ENCODE results near the gene OMA1. TPM values are rescaled to one million over a fixed set of nuclear protein-coding genes. Genes with fewer than 3 reads are reported as not detected.
"Not testable (repeated sequence)": the region's sequence is repeated elsewhere in the genome, so short reads cannot be mapped to it uniquely, and the experiment has no call there.

OMA1 gene
- total and polyA plus RNA-seq, 12 donors, result 16.2 to 44.9 (median 32.3) TPM

DNA sequence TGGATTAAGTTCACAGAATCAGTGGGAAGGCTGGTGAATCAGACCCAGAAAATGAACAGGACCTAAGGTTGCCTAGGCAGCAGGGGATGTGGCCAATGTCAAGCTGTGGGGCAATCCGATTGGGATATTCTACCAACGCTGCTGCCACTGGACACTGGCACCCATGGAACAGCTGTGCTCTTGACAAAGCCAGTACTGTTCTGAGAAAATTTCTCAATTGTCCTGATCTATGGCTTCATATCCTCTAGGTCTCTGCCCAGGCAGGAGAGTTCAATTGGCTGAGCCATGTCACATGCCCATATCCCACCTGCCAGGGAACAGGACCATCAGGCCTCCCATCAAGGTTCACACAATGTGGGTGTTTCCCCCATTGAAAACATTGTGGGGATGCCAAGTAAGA, 24.3 kb upstream of the OMA1 start:
- WGBS, 4 donors, result 73 to 87% (median 82%) methylated on average over 2 of the region's 2 CpGs
- intact Hi-C loops (cut with DNase I), result no loop called here
- Histone ChIP-seq H3K36me3 (replicated peaks in 1 of 2) (no peaks in the 10 kb centered on the region), H3K27me3 (peaks cover 18% of the 10 kb centered on the region), H3K4me1 (replicated peaks in 1 of 2) (no peaks in the 10 kb centered on the region), H3K4me3 (no peak overlapping the region), H3K9me3 (replicated peaks in 1 of 3) (no peaks in the 10 kb centered on the region), H3K27ac (no peak overlapping the region)
- TF ChIP-seq, protein P1, sequence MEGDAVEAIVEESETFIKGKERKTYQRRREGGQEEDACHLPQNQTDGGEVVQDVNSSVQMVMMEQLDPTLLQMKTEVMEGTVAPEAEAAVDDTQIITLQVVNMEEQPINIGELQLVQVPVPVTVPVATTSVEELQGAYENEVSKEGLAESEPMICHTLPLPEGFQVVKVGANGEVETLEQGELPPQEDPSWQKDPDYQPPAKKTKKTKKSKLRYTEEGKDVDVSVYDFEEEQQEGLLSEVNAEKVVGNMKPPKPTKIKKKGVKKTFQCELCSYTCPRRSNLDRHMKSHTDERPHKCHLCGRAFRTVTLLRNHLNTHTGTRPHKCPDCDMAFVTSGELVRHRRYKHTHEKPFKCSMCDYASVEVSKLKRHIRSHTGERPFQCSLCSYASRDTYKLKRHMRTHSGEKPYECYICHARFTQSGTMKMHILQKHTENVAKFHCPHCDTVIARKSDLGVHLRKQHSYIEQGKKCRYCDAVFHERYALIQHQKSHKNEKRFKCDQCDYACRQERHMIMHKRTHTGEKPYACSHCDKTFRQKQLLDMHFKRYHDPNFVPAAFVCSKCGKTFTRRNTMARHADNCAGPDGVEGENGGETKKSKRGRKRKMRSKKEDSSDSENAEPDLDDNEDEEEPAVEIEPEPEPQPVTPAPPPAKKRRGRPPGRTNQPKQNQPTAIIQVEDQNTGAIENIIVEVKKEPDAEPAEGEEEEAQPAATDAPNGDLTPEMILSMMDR (IDR thresholded peaks at IDR 0.05), result no peak
- no peak for TF ChIP-seq POLR2A (IDR thresholded peaks at IDR 0.05)
- no peak for DNase-seq

GRCh38 chr1:58570094-58570493, 23.6 kb upstream of the OMA1 start:
- peaks cover 10% of the 10 kb centered on the region for H3K27me3 ChIP-seq
- DNase-seq, result no peak
- H3K9me3 ChIP-seq (replicated peaks in 1 of 3), result no peaks in the 10 kb centered on the region
- H3K36me3 ChIP-seq (replicated peaks in 1 of 2), result no peaks in the 10 kb centered on the region
- no peak for TF ChIP-seq POLR2A (IDR thresholded peaks at IDR 0.05)
- no peak overlapping the region for H3K4me3 ChIP-seq
- H3K27ac ChIP-seq, result no peak overlapping the region
- no peaks in the 10 kb centered on the region for H3K4me1 ChIP-seq (replicated peaks in 1 of 2)
- intact Hi-C loops (cut with DNase I), result no loop called here

GRCh38 chr1:58568911-58569310, 22.4 kb upstream of the OMA1 start:
- H3K4me3 ChIP-seq, result no peak overlapping the region
- intact Hi-C loops (cut with DNase I), result no loop called here
- 80 to 88% (median 81%) methylated on average over 5 of the region's 5 CpGs for WGBS, 4 donors
- H3K4me1 ChIP-seq (replicated peaks in 1 of 2), result no peaks in the 10 kb centered on the region
- H3K36me3 ChIP-seq (replicated peaks in 1 of 2), result no peaks in the 10 kb centered on the region
- H3K27ac ChIP-seq, result no peak overlapping the region
- H3K9me3 ChIP-seq (replicated peaks in 1 of 3), result no peaks in the 10 kb centered on the region
- TF ChIP-seq, protein P1 (IDR thresholded peaks at IDR 0.05), result no peak
- no peak for TF ChIP-seq POLR2A (IDR thresholded peaks at IDR 0.05)
- peaks cover 2% of the 10 kb centered on the region for H3K27me3 ChIP-seq
- no peak for DNase-seq

DNA sequence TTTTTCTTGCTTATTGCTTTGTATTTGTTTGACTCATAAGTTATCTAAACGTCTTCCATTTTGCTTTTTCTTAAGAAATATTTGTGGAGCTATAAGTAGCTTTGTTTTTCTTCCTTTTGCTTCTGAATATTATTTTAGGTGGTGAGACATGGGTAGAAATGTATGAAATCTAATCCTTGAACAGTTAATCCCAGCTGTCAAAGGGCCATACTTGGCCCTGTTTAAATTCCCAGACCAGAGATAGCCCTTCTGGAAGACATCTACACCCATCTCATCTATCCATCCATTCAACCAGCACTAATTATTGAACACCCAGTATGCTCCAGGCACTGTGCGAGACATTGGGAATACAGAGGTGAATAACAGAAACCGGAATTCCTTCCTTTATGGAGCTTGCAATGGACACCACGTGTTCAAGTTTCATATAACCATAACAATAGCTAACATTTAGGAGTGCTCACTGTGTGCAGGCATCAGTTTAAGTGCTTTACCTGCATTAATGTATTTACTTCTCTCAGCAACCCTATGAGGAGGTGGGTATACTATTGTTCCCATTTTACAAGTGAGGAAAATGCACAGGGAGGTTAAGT, 21.8 kb upstream of the OMA1 start:
- no peak overlapping the region for H3K4me3 ChIP-seq
- H3K4me1 ChIP-seq (replicated peaks in 1 of 2), result no peaks in the 10 kb centered on the region
- DNase-seq, result no peak
- no peak overlapping the region for H3K27ac ChIP-seq
- H3K36me3 ChIP-seq (replicated peaks in 1 of 2), result no peaks in the 10 kb centered on the region
- intact Hi-C loops (cut with DNase I), result no loop called here
- WGBS, 4 donors, result 68 to 76% (median 71%) methylated on average over 4 of the region's 4 CpGs
- no peaks in the 10 kb centered on the region for H3K9me3 ChIP-seq (replicated peaks in 1 of 3)
- no peaks in the 10 kb centered on the region for H3K27me3 ChIP-seq
- TF ChIP-seq, protein P1 (IDR thresholded peaks at IDR 0.05), result no peak
- no peak for TF ChIP-seq POLR2A (IDR thresholded peaks at IDR 0.05)

GRCh38 chr1:58566339-58566738, 19.8 kb upstream of the OMA1 start:
- Histone ChIP-seq H3K27me3 (no peaks in the 10 kb centered on the region), H3K4me1 (replicated peaks in 1 of 2) (no peaks in the 10 kb centered on the region), H3K9me3 (replicated peaks in 1 of 3) (no peaks in the 10 kb centered on the region), H3K4me3 (no peak overlapping the region), H3K36me3 (replicated peaks in 1 of 2) (no peaks in the 10 kb centered on the region), H3K27ac (no peak overlapping the region)
- TF ChIP-seq, protein P1 (IDR thresholded peaks at IDR 0.05), result no peak
- no peak for TF ChIP-seq POLR2A (IDR thresholded peaks at IDR 0.05)
- 80 to 95% (median 92%) methylated on average over 3 of the region's 3 CpGs for WGBS, 4 donors
- no peak for DNase-seq
- intact Hi-C loops (cut with DNase I), result no loop called here

- H3K27ac ChIP-seq; H3K9me3 ChIP-seq (replicated peaks in 1 of 3); H3K4me3 ChIP-seq; H3K4me1 ChIP-seq (replicated peaks in 1 of 2); DNase-seq; H3K36me3 ChIP-seq (replicated peaks in 1 of 2); H3K27me3 ChIP-seq; intact Hi-C loops (cut with DNase I): not testable (repeated sequence)
- 73 to 93% (median 91%) methylated on average over 1 of the region's 1 CpG for WGBS, 4 donors
Observed at GRCh38 chr1:58563715-58564114, 17.2 kb upstream of the OMA1 start.

Data from adrenal gland (tissue), 12 donors.